Rectal smooth muscle tissue (tissue), 1 donor: Measurements from ENCODE around the gene CYTH4.

Experiments used
- H3K27ac ChIP-seq: one replicate; pipeline ENCODE4 v1.7.0; 2013; ENCODE audit warnings: low read depth, low read length, inconsistent platforms
- H3K27me3 ChIP-seq: one replicate; pipeline ENCODE4 v1.7.0; 2013; ENCODE audit warnings: low read length; ENCODE audit not compliant: control insufficient read depth, insufficient read depth
- H3K36me3 ChIP-seq: one replicate; pipeline ENCODE4 v1.7.0; 2013; ENCODE audit warnings: low read length; ENCODE audit not compliant: control insufficient read depth, insufficient read depth
- H3K4me1 ChIP-seq: one replicate; pipeline ENCODE4 v1.7.0; 2013; ENCODE audit warnings: low read length; ENCODE audit not compliant: control insufficient read depth, insufficient read depth
- H3K4me3 ChIP-seq: one replicate; pipeline ENCODE4 v1.7.0; 2013; ENCODE audit warnings: low read length
- H3K9ac ChIP-seq: one replicate; pipeline ENCODE4 v1.7.0; 2013; ENCODE audit warnings: low read length

CYTH4 gene

DNA sequence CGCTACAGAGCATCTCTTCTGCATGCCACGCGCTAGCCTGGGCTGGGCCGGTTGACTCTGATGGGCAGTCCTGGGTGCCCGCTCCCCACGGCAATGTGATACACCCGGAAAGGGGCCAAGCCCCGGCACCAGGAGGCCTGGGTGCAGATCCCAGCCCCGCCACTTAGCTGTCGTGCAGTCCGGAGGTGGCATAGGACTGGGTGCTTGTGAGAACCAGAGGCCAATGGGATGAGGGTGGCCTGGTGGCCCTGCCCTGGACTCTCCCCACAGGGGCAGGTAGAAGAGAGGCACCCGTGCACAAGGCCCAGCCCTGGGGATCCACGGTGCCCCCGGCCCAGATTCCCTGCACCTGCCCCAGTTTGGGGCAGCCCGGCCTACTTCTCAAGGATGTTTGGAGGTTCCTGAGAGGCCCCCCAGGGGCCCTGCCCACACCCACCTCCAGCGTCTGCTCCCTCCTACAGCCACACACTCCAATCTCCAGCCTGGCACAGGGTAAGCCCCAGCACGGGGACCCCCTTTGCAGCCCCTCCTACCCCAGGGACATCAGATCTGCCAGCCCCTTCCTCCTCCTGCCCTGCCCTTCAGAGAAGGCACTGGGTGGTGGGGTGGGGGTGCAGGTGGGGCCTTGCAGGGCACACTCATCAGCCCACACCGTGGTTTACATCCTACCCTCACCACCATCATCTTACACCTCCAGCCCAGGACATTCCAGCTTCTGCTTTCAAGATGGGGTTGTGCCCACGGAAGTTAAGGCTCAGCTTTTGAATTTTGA is 66.9 kb downstream of the CYTH4 start:
- H3K27ac ChIP-seq = no peak overlapping the region
- no peaks in the 10 kb centered on the region for H3K36me3 ChIP-seq
- no peaks in the 10 kb centered on the region for H3K27me3 ChIP-seq
- no peak overlapping the region for H3K9ac ChIP-seq
- H3K4me1 ChIP-seq = no peaks in the 10 kb centered on the region
- H3K4me3 ChIP-seq = no peak overlapping the region

DNA sequence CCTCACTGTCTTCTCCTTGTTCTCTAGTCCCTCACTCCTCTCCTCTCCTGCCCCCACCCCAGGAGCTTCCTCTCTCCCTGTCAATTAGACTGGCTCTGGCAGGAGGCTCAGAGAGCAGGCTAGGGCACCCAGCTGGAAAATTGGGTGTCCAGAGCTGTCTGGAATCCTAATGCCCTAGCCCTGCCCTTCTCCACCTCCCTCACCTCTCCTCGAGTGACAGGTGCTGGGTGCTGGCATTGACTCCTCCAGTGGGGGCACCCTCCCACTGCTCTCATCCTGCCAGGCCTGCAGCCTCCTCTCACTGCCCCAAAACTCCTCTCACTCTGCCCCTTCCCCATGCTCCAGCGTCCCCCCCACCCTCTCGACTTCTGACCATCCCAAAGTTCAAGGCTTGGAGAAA is 68.9 kb downstream of the CYTH4 start:
- H3K4me3 ChIP-seq = no peak overlapping the region
- no peaks in the 10 kb centered on the region for H3K4me1 ChIP-seq
- H3K9ac ChIP-seq = no peak overlapping the region
- H3K36me3 ChIP-seq = no peaks in the 10 kb centered on the region
- H3K27ac ChIP-seq = no peak overlapping the region
- H3K27me3 ChIP-seq = no peaks in the 10 kb centered on the region

DNA sequence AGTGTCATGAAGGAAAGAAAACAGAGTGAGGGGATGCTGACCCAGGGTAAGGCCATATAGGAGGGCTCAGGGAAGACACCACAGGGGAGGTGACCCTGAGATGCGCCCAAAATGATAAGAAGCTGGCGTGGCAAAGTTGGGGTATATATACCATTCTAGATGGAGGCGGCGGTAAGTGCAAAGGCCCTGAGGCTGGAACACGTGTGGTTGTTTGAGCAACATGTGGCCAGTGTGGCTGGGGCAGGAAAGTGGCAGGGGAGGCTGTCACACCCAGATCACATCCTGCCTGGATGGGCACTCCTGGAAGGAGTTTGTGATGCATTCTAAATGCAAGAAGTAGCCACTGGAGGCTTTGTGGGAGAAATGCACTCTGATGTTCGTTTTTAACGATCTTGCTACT is 70.2 kb downstream of the CYTH4 start:
- no peaks in the 10 kb centered on the region for H3K4me1 ChIP-seq
- no peaks in the 10 kb centered on the region for H3K27me3 ChIP-seq
- no peak overlapping the region for H3K9ac ChIP-seq
- no peaks in the 10 kb centered on the region for H3K36me3 ChIP-seq
- no peak overlapping the region for H3K27ac ChIP-seq
- no peak overlapping the region for H3K4me3 ChIP-seq

DNA sequence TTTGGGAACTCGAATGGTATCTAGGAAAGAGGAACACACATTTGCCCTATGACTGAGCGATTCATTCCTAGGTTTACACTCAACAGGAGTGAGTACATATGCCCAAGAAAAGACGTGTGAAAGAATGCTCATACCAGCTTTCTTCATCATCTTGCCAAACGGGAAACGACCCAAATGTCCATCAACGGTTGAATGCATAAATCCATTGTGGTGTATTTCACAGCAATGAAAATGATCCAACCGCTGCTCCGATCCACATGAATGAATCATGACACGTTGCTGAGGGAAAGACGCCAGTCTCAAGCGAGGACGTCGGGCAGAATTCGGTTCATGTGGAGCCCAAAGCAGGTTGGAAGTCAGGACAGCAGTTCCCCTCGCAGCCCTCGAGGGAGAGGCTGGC is 71.5 kb downstream of the CYTH4 start:
- Histone ChIP-seq H3K4me3 (no peak overlapping the region), H3K27me3 (no peaks in the 10 kb centered on the region)

DNA sequence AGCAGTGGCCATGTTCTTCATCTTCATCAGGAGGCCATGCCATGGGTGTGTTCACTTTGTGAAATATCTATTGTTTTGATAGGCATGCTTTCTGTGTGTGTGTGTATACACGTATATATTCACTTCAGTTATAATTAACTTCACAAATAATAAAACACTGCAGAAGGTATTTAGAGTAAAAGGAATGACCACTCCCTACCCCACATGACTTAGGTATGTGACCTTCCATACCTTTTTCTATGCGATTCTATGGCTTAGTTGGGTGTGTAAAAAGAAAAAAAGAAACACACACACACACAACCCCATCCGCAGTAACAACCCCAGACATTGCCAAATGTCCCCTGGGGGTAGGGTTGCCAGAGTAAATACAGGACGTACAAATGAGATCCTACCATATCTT is 72.0 kb downstream of the CYTH4 start:
- Histone ChIP-seq H3K27me3 (no peaks in the 10 kb centered on the region), H3K36me3 (no peaks in the 10 kb centered on the region), H3K9ac (no peak overlapping the region), H3K27ac (no peak overlapping the region), H3K4me3 (no peak overlapping the region), H3K4me1 (no peaks in the 10 kb centered on the region)

More for the DNA sequence above, 71.5 kb downstream of the CYTH4 start:
- H3K4me1 ChIP-seq = no peaks in the 10 kb centered on the region
- H3K9ac ChIP-seq = no peak overlapping the region
- no peak overlapping the region for H3K27ac ChIP-seq
- H3K36me3 ChIP-seq = no peaks in the 10 kb centered on the region

DNA sequence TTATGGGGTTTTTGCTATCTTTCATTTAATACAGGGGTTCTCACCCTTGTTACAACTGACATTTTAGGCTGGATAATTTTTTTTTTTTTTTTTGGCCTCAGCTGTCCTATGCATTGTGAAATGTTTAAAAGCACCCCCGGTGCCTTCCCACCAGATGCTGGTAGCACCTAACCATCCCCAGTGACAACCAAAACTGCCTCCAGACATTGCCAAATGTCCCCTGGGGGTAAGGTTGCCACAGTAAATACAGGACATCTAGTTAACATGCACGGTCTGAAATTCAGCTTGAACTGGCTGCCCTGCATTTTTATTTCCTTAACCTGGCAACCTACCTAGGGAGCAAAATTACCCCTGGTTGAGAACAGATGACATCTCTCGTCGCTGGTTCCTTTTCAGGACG is 72.4 kb downstream of the CYTH4 start:
- no peaks in the 10 kb centered on the region for H3K4me1 ChIP-seq
- no peaks in the 10 kb centered on the region for H3K27me3 ChIP-seq
- no peak overlapping the region for H3K9ac ChIP-seq
- no peaks in the 10 kb centered on the region for H3K36me3 ChIP-seq
- no peak overlapping the region for H3K4me3 ChIP-seq
- H3K27ac ChIP-seq = no peak overlapping the region

DNA sequence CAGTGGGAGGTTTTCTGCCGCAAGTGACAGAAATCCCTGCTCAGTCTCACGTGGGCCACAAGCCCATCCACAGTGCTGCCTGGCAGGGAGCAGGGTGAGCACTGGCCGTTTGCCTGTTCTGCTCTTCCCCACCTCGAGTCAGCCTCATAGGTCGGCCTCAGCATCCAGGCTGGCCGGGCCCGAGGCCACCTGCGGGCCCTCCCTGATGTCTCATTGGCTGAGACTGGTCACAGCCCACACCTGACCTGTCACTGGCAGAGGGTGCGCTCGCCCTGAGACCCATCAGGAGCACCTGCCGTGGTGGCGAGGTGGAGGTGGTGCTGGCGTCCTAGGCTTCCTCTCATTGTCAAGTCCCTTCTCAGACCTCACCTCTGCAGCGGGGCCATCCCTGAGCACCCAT is 72.9 kb downstream of the CYTH4 start:
- no peak overlapping the region for H3K9ac ChIP-seq
- H3K27ac ChIP-seq = no peak overlapping the region
- H3K4me3 ChIP-seq = no peak overlapping the region
- no peaks in the 10 kb centered on the region for H3K27me3 ChIP-seq
- no peaks in the 10 kb centered on the region for H3K36me3 ChIP-seq
- H3K4me1 ChIP-seq = no peaks in the 10 kb centered on the region

DNA sequence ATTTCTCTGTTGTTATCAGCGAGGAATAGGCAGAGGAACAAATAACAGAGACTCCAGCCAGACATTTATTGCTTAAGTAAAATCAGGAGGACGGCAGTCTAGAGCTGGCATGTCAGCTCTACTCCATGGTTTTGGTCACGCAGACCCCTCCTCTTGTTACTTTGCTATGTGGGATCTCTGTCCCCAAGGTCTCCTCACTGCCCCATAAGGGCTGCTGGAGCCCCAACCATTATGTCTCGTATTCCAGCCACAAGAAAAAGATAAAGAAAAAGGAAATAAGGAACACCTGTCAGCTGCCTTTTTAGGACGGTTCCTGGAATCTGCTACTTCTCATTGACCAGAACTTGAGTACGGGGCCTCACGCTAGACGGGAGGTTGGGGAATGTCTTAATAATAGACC is 74.6 kb downstream of the CYTH4 start:
- no peaks in the 10 kb centered on the region for H3K4me1 ChIP-seq
- H3K9ac ChIP-seq = no peak overlapping the region
- H3K27me3 ChIP-seq = no peaks in the 10 kb centered on the region
- H3K4me3 ChIP-seq = no peak overlapping the region
- no peaks in the 10 kb centered on the region for H3K36me3 ChIP-seq
- H3K27ac ChIP-seq = no peak overlapping the region

DNA sequence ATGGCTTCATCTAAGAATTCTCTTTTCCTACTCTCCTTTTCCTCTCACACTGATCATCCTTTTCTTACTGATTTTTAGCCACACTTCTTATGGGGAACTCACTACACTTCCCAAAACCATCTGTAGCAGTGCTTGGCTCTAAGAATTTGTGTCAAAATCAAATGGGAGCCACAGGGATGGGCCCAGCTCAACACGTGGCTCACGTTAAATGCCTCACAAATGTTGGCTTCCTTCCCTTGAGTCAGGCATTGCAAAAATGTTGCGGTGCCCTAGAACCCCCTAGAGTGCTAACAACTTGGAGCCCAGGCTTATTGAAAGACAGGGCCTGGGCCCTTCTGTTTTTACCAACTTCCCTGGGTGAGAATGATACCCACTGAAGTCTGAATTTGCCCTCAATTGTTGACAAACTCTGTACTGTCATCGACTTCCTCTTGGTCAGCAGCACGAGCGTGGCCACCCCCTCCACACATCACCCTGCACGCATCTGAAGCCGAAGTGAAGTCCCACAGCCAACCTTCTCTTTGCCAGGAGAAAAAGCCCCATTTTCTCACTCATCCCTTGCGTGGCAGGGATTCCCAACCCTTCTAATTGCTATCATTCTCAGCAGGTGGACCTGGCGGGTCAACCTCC is 75.3 kb downstream of the CYTH4 start:
- no peak overlapping the region for H3K9ac ChIP-seq
- no peaks in the 10 kb centered on the region for H3K27me3 ChIP-seq
- H3K4me3 ChIP-seq = no peak overlapping the region
- no peak overlapping the region for H3K27ac ChIP-seq
- H3K36me3 ChIP-seq = no peaks in the 10 kb centered on the region
- H3K4me1 ChIP-seq = no peaks in the 10 kb centered on the region

DNA sequence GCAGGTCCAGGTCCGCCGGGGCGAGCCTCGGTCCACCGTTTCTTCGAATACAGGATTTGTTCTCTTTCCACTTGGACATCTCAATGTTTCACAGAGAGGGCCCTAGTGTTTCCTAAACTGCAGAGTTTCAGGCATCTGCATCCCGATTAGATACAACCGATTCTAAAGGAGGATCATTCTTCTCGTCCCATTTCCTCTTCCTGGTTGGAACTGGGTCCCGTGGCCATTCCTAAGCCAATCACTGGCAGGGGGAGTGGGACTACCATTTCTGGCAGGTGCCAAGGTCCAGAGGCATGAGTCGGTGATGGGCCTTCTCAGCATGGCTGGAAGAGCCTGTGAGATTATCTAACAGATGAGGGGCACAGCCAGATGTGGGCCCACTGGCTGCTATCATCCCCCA is 76.1 kb downstream of the CYTH4 start:
- no peaks in the 10 kb centered on the region for H3K4me1 ChIP-seq
- no peak overlapping the region for H3K4me3 ChIP-seq
- H3K27ac ChIP-seq = no peak overlapping the region
- no peaks in the 10 kb centered on the region for H3K36me3 ChIP-seq
- H3K27me3 ChIP-seq = no peaks in the 10 kb centered on the region
- H3K9ac ChIP-seq = no peak overlapping the region

DNA sequence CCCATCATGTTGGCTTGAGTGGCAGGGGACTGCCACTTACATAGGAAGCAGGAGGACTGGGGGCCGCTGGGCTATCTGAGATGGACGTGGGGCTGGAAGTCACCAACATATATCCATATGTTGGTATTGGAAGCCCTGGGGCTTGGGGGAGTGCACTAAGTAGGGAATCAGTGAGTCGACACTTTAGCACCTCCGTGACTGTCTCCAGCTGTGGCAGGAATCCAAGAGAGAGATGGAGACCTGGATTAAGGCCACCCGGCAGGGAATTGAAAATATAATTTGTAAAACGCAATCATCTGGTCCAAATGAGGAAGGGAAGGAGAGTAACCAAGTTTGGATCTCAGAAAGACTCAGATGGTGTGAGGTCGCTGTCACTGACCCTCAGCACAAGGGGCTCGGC is 76.6 kb downstream of the CYTH4 start:
- no peaks in the 10 kb centered on the region for H3K4me1 ChIP-seq
- no peak overlapping the region for H3K27ac ChIP-seq
- no peak overlapping the region for H3K4me3 ChIP-seq
- no peaks in the 10 kb centered on the region for H3K36me3 ChIP-seq
- H3K9ac ChIP-seq = no peak overlapping the region
- H3K27me3 ChIP-seq = no peaks in the 10 kb centered on the region

DNA sequence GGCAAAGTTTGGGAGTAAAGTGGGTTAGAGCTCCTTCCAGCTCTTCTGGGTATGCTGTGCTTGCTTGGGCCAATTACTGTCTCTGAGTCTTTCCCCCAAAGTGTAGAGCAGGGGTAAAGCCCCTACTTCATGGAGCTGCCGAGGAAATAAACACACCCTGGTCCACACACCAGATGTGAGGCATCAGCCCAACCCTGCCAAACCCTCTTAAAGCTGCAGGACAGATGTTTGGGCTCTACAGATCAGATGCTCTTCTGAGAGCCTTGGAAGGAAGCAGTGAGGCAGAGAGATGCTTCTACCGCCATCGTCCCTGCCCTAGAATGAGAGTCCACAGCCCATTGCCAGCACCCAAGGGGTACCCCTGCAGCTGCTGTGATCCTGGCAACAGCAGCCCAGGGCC is 80.3 kb downstream of the CYTH4 start:
- H3K36me3 ChIP-seq = no peaks in the 10 kb centered on the region
- no peak overlapping the region for H3K9ac ChIP-seq
- H3K27me3 ChIP-seq = no peaks in the 10 kb centered on the region
- no peak overlapping the region for H3K27ac ChIP-seq
- H3K4me1 ChIP-seq = no peaks in the 10 kb centered on the region
- H3K4me3 ChIP-seq = no peak overlapping the region
